Upper lobe of left lung (tissue), 6 donors: Measurements from ENCODE around the gene SETD9. TPM values are rescaled to one million over a fixed set of nuclear protein-coding genes. Genes with fewer than 3 reads are reported as not detected.

ENCODE experiments used
- ATAC-seq, 2 donors: fragments of 200-7000 bp; cut with Tn5 transposase; one replicate each; pipeline ENCODE4 v1.9.1; 2022; ENCODE audit warnings: mild to moderate bottlenecking in 2 of 2, moderate library complexity in 2 of 2; ENCODE audit not compliant: low FRiP score in 2 of 2
- DNase-seq, 2 donors: peaks; one replicate each; pipeline ENCODE4 v3.0.0-alpha.2; 2019 to 2020
- H3K27ac ChIP-seq, 4 donors: fragments of 200-600 bp; sonication (generic); one replicate each; pipeline ENCODE4 v1.5.1; 2016 to 2019
- H3K27me3 ChIP-seq, 4 donors: fragments of 200-600 bp; sonication (generic); one replicate each; pipeline ENCODE4 v1.5.1; 2017 to 2019
- H3K36me3 ChIP-seq, 4 donors: fragments of 200-600 bp; sonication (generic); one replicate each; pipeline ENCODE4 v1.5.1; 2016 to 2019
- H3K4me1 ChIP-seq, 4 donors: fragments of 200-600 bp; sonication (generic); one replicate each; pipeline ENCODE4 v1.5.1; 2018 to 2019
- H3K4me3 ChIP-seq, 4 donors: fragments of 200-600 bp; sonication (generic); one replicate each; pipeline ENCODE4 v1.5.1; 2017 to 2019; ENCODE audit warnings: mild to moderate bottlenecking in 2 of 4, moderate library complexity in 1 of 4
- H3K9me3 ChIP-seq, 4 donors: fragments of 200-600 bp; sonication (generic); one replicate each; pipeline ENCODE4 v1.5.1; 2018 to 2019
- EP300 ChIP-seq, 4 donors: sonication (generic); formaldehyde crosslinking; IDR thresholded peaks; one replicate each; pipeline ENCODE4 v1.5.1; 2017; ENCODE audit warnings: antibody characterized with exemption in 4 of 4, control low read depth in 2 of 4
- POLR2A ChIP-seq, 4 donors: fragments of 450-650 bp; IDR thresholded peaks; one replicate each; pipeline ENCODE4 v1.5.1; 2016 to 2017; ENCODE audit warnings: antibody characterized with exemption in 4 of 4, mild to moderate bottlenecking in 2 of 4
- POLR2AphosphoS5 ChIP-seq, 2 donors: sonication (generic); formaldehyde crosslinking; IDR thresholded peaks; one replicate each; pipeline ENCODE4 v1.5.1; 2017; ENCODE audit warnings: antibody characterized with exemption in 2 of 2
- WGBS, 2 donors: methylation state at CpG; one replicate each; pipeline ENCODE4 v1.1.5; 2017 to 2018; 5-methylcytosine and 5-hydroxymethylcytosine counted together
- total RNA-seq, 6 donors: library from RNA; depleted of rRNA in 4 of 6; stranded (reverse); fragments of >200 nt in 4 of 6; gene quantifications; one replicate each; pipeline versions ENCODE4 v1.1.0 to v1.2.1, GENCODE V29; 2016 to 2021
- TF ChIP-seq, protein P1 (sequence below), 6 experiments: fragments of 450-650 bp in 4 of 6; fragments of 200-600 bp in 2 of 6; sonication (generic) in 2 of 6; IDR thresholded peaks; one replicate each; pipeline ENCODE4 v1.5.1; 2016 to 2019; ENCODE audit warnings: antibody characterized with exemption in 6 of 6
- donor health status: DM: no; HTN: no; CAD: no; lungs with moderate emphysema.
- donor health status: DM: no; HTN: yes; CAD: no; lungs with severe emphysema.

SETD9 gene
- total RNA-seq, 6 donors from 2014 or later: 0.67 to 25.1 (median 9.4) TPM

GRCh38 chr5:56898213-56898612 lies 11.2 kb upstream of the SETD9 start:
- no peaks in the 10 kb centered on the region for H3K27me3 ChIP-seq
- H3K4me3 ChIP-seq: no peak overlapping the region
- peaks cover 0 to 5% (median 0%) of the 10 kb centered on the region in 4 donors for H3K4me1 ChIP-seq
- no peak overlapping the region for H3K27ac ChIP-seq
- no peak for DNase-seq
- no peak for TF ChIP-seq POLR2AphosphoS5 (IDR thresholded peaks at IDR 0.05)
- TF ChIP-seq POLR2A (IDR thresholded peaks at IDR 0.05): no peak
- TF ChIP-seq, protein P1, sequence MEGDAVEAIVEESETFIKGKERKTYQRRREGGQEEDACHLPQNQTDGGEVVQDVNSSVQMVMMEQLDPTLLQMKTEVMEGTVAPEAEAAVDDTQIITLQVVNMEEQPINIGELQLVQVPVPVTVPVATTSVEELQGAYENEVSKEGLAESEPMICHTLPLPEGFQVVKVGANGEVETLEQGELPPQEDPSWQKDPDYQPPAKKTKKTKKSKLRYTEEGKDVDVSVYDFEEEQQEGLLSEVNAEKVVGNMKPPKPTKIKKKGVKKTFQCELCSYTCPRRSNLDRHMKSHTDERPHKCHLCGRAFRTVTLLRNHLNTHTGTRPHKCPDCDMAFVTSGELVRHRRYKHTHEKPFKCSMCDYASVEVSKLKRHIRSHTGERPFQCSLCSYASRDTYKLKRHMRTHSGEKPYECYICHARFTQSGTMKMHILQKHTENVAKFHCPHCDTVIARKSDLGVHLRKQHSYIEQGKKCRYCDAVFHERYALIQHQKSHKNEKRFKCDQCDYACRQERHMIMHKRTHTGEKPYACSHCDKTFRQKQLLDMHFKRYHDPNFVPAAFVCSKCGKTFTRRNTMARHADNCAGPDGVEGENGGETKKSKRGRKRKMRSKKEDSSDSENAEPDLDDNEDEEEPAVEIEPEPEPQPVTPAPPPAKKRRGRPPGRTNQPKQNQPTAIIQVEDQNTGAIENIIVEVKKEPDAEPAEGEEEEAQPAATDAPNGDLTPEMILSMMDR (IDR thresholded peaks at IDR 0.05): no peak
- no peak for TF ChIP-seq EP300 (IDR thresholded peaks at IDR 0.05)
- ATAC-seq: no peak
- 93 to 95% methylated on average over 4 of the region's 4 CpGs for WGBS, 2 donors
- H3K9me3 ChIP-seq: no peaks in the 10 kb centered on the region
- peaks cover 5 to 22% (median 9%) of the 10 kb centered on the region in 4 donors for H3K36me3 ChIP-seq

DNA sequence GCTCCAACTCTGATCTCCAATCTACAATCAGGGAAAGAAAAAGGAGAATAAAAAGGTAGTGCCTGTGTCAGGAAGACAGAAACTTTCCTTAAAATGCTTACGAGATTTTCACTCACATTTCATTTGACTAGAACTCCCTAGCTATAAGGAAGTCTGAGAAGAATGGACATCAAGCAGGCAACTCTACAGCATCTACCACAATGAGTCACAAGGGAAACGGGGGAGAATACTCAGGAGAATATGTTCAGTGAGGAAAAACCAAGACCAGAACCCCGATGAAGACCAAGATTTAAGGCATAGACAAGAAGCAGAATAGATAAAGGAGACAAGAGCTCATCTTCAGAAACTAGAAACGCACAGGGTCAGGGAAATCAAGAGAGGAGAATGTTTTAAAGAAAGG lies 9.0 kb upstream of the SETD9 start:
- Histone ChIP-seq H3K4me1 (peaks cover 0 to 5% (median 0%) of the 10 kb centered on the region in 4 donors), H3K27me3 (no peaks in the 10 kb centered on the region), H3K36me3 (peaks cover 0 to 6% (median 0%) of the 10 kb centered on the region in 4 donors), H3K27ac (no peak overlapping the region), H3K9me3 (no peaks in the 10 kb centered on the region), H3K4me3 (no peak overlapping the region)
- no peak for DNase-seq
- TF ChIP-seq POLR2A (IDR thresholded peaks at IDR 0.05): no peak
- no peak for TF ChIP-seq POLR2AphosphoS5 (IDR thresholded peaks at IDR 0.05)
- no peak for TF ChIP-seq EP300 (IDR thresholded peaks at IDR 0.05)
- TF ChIP-seq, protein P1 (IDR thresholded peaks at IDR 0.05): no peak
- peak in 1 of 2 donors; percentile 14 for ATAC-seq
- WGBS, 2 donors: 64% methylated on average over 4 of the region's 4 CpGs

GRCh38 chr5:56900858-56901578 lies 8.4 kb upstream of the SETD9 start:
- DNase-seq (no peak), ATAC-seq (peak; percentile 30 to 81)
- no peak for TF ChIP-seq POLR2A (IDR thresholded peaks at IDR 0.05)
- TF ChIP-seq, protein P1 (IDR thresholded peaks at IDR 0.05): peak; percentile 55 to 75 (median 70)
- Histone ChIP-seq H3K9me3 (no peaks in the 10 kb centered on the region), H3K36me3 (peaks cover 0 to 5% (median 0%) of the 10 kb centered on the region in 4 donors), H3K4me1 (peaks cover 0 to 5% (median 0%) of the 10 kb centered on the region in 4 donors), H3K4me3 (no peak overlapping the region), H3K27me3 (no peaks in the 10 kb centered on the region), H3K27ac (no peak overlapping the region)
- 33 to 35% methylated on average over 3 of the region's 3 CpGs for WGBS, 2 donors

GRCh38 chr5:56908942-56909293 lies 478 bp upstream of the SETD9 start:
- 1% methylated on average over 19 of the region's 19 CpGs for WGBS, 2 donors
- DNase-seq: peak in 1 of 2 donors; percentile 84
- ATAC-seq: peak; percentile 81 to 89
- Histone ChIP-seq H3K36me3 (no peaks in the 10 kb centered on the region), H3K27me3 (no peaks in the 10 kb centered on the region), H3K9me3 (no peaks in the 10 kb centered on the region), H3K4me1 (peaks cover 0 to 15% (median 7%) of the 10 kb centered on the region in 4 donors), H3K4me3 (peak overlapping the region; percentile 42 to 73 (median 70)), H3K27ac (peak overlapping the region; percentile 91 to 97 (median 94))
- TF ChIP-seq EP300 (IDR thresholded peaks at IDR 0.05) (no peak), POLR2A (IDR thresholded peaks at IDR 0.05) (no peak), POLR2AphosphoS5 (IDR thresholded peaks at IDR 0.05) (no peak)
- TF ChIP-seq, protein P1 (IDR thresholded peaks at IDR 0.05): no peak
